ENCODE measurements around the gene LOC128125822.
"Not testable (repeated sequence)": the region's sequence is repeated elsewhere in the genome, so short reads cannot be mapped to it uniquely, and the experiment has no call there.

Gene LOC128125822

GRCh38 chr6:63572044-63572746, at the start of gene LOC128125822, which contains the start of gene PTP4A1:
TSS of gene LOC128125822 (plus strand) at chr6:63572480.
TSS of gene PTP4A1 (plus strand) at chr6:63572480. CDS start at chr6:63576881, 4,401 bp downstream.
- DNase-seq (ENCODE audit: low spot score), result peak; percentile 92

GRCh38 chr6:63522911-63523287, 49.4 kb upstream of the LOC128125822 start:
- not testable (repeated sequence) for DNase-seq (ENCODE audit: low spot score)

GRCh38 chr6:63523630-63524029, 48.6 kb upstream of the LOC128125822 start:
- DNase-seq (ENCODE audit: low spot score), result no peak

- DNase-seq (ENCODE audit: low spot score), result no peak
These were observed 46.9 kb upstream of the LOC128125822 start for GRCh38 chr6:63525186-63525878.

GRCh38 chr6:63526931-63527330, 45.3 kb upstream of the LOC128125822 start:
- DNase-seq (ENCODE audit: low spot score), result no peak

- DNase-seq (ENCODE audit: low spot score), result no peak
These were observed 44.4 kb upstream of the LOC128125822 start for GRCh38 chr6:63527658-63528514.

- DNase-seq (ENCODE audit: low spot score), result no peak
These were observed 42.8 kb upstream of the LOC128125822 start for GRCh38 chr6:63529498-63529897.

GRCh38 chr6:63530182-63530581, 42.1 kb upstream of the LOC128125822 start:
- no peak for DNase-seq (ENCODE audit: low spot score)

GRCh38 chr6:63530991-63531390, 41.3 kb upstream of the LOC128125822 start:
- no peak for DNase-seq (ENCODE audit: low spot score)

GRCh38 chr6:63533026-63533425, 39.3 kb upstream of the LOC128125822 start:
- DNase-seq (ENCODE audit: low spot score), result no peak

GRCh38 chr6:63533952-63534351, 38.3 kb upstream of the LOC128125822 start:
- no peak for DNase-seq (ENCODE audit: low spot score)

GRCh38 chr6:63537201-63537958, 34.9 kb upstream of the LOC128125822 start:
- DNase-seq (ENCODE audit: low spot score), result no peak

- DNase-seq (ENCODE audit: low spot score), result no peak
These were observed 34.4 kb upstream of the LOC128125822 start for GRCh38 chr6:63537959-63538300.

GRCh38 chr6:63538550-63538949, 33.7 kb upstream of the LOC128125822 start:
- DNase-seq (ENCODE audit: low spot score), result no peak

- no peak for DNase-seq (ENCODE audit: low spot score)
These were observed 29.3 kb upstream of the LOC128125822 start for GRCh38 chr6:63543001-63543400.

- DNase-seq (ENCODE audit: low spot score), result no peak
These were observed 28.3 kb upstream of the LOC128125822 start for GRCh38 chr6:63543982-63544381.

- DNase-seq (ENCODE audit: low spot score), result no peak
These were observed 26.0 kb upstream of the LOC128125822 start for GRCh38 chr6:63546236-63546635.

- DNase-seq (ENCODE audit: low spot score), result no peak
These were observed 25.6 kb upstream of the LOC128125822 start for GRCh38 chr6:63546697-63547096.

GRCh38 chr6:63549076-63549475, 23.2 kb upstream of the LOC128125822 start:
- no peak for DNase-seq (ENCODE audit: low spot score)

- no peak for DNase-seq (ENCODE audit: low spot score)
These were observed 19.1 kb upstream of the LOC128125822 start for GRCh38 chr6:63553208-63553607.

- no peak for DNase-seq (ENCODE audit: low spot score)
These were observed 18.4 kb upstream of the LOC128125822 start for GRCh38 chr6:63553900-63554299.

GRCh38 chr6:63554782-63555181, 17.5 kb upstream of the LOC128125822 start:
- DNase-seq (ENCODE audit: low spot score), result no peak

Data from HuH-7 (cell line).